ENCODE measurements around the gene MECP2.

MECP2 gene

DNA sequence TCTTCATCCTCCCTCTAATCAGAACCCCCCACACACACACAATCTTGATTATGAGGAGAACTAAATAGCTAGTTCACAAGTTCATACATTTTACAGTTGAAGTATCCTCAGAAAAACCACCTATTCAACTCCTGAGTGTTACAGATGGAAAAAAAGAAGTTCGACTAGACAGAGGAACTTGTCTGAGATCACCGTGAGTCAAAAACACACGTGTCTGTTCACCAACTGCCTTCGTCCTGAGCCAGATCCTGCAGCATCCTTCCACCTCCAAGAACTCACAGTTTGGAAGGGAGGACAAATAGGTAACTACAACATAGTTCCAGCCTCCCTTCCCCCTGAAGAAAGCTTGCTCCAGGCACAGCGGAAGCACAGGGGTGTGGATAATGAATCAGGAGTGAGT is 58.9 kb downstream of the MECP2 start:
- Histone ChIP-seq H3K9me3 (ENCODE audit: insufficient read depth, low read depth, low read length) (no peaks in the 10 kb centered on the region), H3K36me3 (ENCODE audit: insufficient read depth, low read length) (peaks cover 6% of the 10 kb centered on the region; the same call in 1 of the 2 replicates), H3K9ac (ENCODE audit: low read depth, low read length, poor library complexity, severe bottlenecking) (no peak overlapping the region), H3K4me1 (ENCODE audit: insufficient read depth, low read length, poor library complexity, severe bottlenecking) (no peaks in the 10 kb centered on the region), H3F3A (ENCODE audit: low read depth) (no peaks in the 10 kb centered on the region), H3K9me2 (replicated peaks; ENCODE audit: low read depth, low read length) (no peaks in the 10 kb centered on the region), H3K4me2 (ENCODE audit: low read depth, low read length, poor library complexity, severe bottlenecking) (no peak overlapping the region), H3K4me3 (ENCODE audit: low read length, poor library complexity, severe bottlenecking) (no peak overlapping the region), H3K27me3 (ENCODE audit: insufficient read depth, low read length, poor library complexity, severe bottlenecking) (no peaks in the 10 kb centered on the region), H4K20me1 (ENCODE audit: insufficient read depth, low read length, poor library complexity, severe bottlenecking) (peaks cover 4% of the 10 kb centered on the region), H3K79me2 (ENCODE audit: insufficient read depth, low read length) (peaks cover 74% of the 10 kb centered on the region), H2AFZ (ENCODE audit: low read length) (no peak overlapping the region)
- TF ChIP-seq, protein P1, sequence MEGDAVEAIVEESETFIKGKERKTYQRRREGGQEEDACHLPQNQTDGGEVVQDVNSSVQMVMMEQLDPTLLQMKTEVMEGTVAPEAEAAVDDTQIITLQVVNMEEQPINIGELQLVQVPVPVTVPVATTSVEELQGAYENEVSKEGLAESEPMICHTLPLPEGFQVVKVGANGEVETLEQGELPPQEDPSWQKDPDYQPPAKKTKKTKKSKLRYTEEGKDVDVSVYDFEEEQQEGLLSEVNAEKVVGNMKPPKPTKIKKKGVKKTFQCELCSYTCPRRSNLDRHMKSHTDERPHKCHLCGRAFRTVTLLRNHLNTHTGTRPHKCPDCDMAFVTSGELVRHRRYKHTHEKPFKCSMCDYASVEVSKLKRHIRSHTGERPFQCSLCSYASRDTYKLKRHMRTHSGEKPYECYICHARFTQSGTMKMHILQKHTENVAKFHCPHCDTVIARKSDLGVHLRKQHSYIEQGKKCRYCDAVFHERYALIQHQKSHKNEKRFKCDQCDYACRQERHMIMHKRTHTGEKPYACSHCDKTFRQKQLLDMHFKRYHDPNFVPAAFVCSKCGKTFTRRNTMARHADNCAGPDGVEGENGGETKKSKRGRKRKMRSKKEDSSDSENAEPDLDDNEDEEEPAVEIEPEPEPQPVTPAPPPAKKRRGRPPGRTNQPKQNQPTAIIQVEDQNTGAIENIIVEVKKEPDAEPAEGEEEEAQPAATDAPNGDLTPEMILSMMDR (conservative IDR thresholded peaks at IDR 0.05; ENCODE audit: low read length) = no peak
- no peak for TF ChIP-seq EZH2phosphoT487 (IDR thresholded peaks at IDR 0.05; ENCODE audit: borderline replicate concordance)

DNA sequence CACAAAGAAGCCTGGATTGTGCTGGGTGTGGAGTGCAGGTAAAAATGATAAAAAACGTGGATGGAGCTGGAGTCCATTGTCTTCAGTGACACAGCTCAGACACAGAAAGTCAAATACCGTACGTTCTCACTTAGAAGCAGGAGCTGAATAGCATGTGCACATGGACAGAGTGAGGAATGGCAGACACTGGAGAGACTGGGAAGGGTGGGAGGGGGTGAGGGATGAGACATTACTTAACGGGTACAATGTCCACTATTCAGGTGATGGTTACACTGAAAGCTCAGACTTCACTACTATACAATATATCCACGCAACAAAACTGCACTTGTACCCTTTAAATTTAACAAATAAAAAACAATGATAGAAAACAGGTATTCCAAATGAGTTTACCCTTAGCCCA is 59.8 kb downstream of the MECP2 start:
- H3F3A ChIP-seq (ENCODE audit: low read depth) = no peaks in the 10 kb centered on the region
- peaks cover 6% of the 10 kb centered on the region; the same call in 1 of the 2 replicates for H3K36me3 ChIP-seq (ENCODE audit: insufficient read depth, low read length)
- H3K9me3 ChIP-seq (ENCODE audit: insufficient read depth, low read depth, low read length) = no peaks in the 10 kb centered on the region
- TF ChIP-seq, protein P1 (conservative IDR thresholded peaks at IDR 0.05; ENCODE audit: low read length) = no peak
- TF ChIP-seq EZH2phosphoT487 (IDR thresholded peaks at IDR 0.05; ENCODE audit: borderline replicate concordance) = no peak
- no peak overlapping the region for H2AFZ ChIP-seq (ENCODE audit: low read length)
- no peaks in the 10 kb centered on the region for H3K27me3 ChIP-seq (ENCODE audit: insufficient read depth, low read length, poor library complexity, severe bottlenecking)
- H3K4me2 ChIP-seq (ENCODE audit: low read depth, low read length, poor library complexity, severe bottlenecking) = no peak overlapping the region
- H4K20me1 ChIP-seq (ENCODE audit: insufficient read depth, low read length, poor library complexity, severe bottlenecking) = peaks cover 6% of the 10 kb centered on the region
- H3K9ac ChIP-seq (ENCODE audit: low read depth, low read length, poor library complexity, severe bottlenecking) = no peak overlapping the region
- no peak overlapping the region for H3K4me3 ChIP-seq (ENCODE audit: low read length, poor library complexity, severe bottlenecking)
- peaks cover 76% of the 10 kb centered on the region for H3K79me2 ChIP-seq (ENCODE audit: insufficient read depth, low read length)
- H3K4me1 ChIP-seq (ENCODE audit: insufficient read depth, low read length, poor library complexity, severe bottlenecking) = no peaks in the 10 kb centered on the region
- H3K9me2 ChIP-seq (replicated peaks; ENCODE audit: low read depth, low read length) = no peaks in the 10 kb centered on the region

DNA sequence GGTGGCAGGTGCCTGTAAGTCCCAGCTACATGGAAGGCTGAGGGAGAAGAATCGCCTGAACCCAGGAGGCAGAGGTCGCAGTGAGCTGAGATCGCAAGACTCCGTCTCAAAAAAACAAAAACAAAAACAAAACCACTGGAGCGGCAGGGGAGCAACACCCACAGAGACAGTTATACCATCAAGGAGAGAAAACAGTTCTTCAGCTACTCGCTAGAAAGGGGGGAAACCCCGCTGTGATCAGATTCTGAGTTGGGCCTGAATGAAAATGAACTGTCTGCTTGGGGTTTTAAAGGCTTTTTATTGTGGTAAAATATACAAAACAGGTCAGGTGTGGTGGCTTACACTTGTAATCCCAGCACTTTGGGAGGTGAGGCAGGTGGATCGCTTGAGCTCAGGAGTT is 61.0 kb downstream of the MECP2 start:
- H3K4me3 ChIP-seq (ENCODE audit: low read length, poor library complexity, severe bottlenecking) = no peak overlapping the region
- no peaks in the 10 kb centered on the region for H3K4me1 ChIP-seq (ENCODE audit: insufficient read depth, low read length, poor library complexity, severe bottlenecking)
- H3K27me3 ChIP-seq (ENCODE audit: insufficient read depth, low read length, poor library complexity, severe bottlenecking) = no peaks in the 10 kb centered on the region
- H3F3A ChIP-seq (ENCODE audit: low read depth) = no peaks in the 10 kb centered on the region
- H3K79me2 ChIP-seq (ENCODE audit: insufficient read depth, low read length) = peaks cover 65% of the 10 kb centered on the region
- peaks cover 15% of the 10 kb centered on the region; the same call in 1 of the 2 replicates for H3K36me3 ChIP-seq (ENCODE audit: insufficient read depth, low read length)
- TF ChIP-seq, protein P1 (conservative IDR thresholded peaks at IDR 0.05; ENCODE audit: low read length) = no peak
- no peak for TF ChIP-seq EZH2phosphoT487 (IDR thresholded peaks at IDR 0.05; ENCODE audit: borderline replicate concordance)
- peaks cover 6% of the 10 kb centered on the region for H4K20me1 ChIP-seq (ENCODE audit: insufficient read depth, low read length, poor library complexity, severe bottlenecking)
- H3K9me2 ChIP-seq (replicated peaks; ENCODE audit: low read depth, low read length) = no peaks in the 10 kb centered on the region
- H2AFZ ChIP-seq (ENCODE audit: low read length) = no peak overlapping the region
- no peaks in the 10 kb centered on the region for H3K9me3 ChIP-seq (ENCODE audit: insufficient read depth, low read depth, low read length)
- no peak overlapping the region for H3K4me2 ChIP-seq (ENCODE audit: low read depth, low read length, poor library complexity, severe bottlenecking)
- no peak overlapping the region for H3K9ac ChIP-seq (ENCODE audit: low read depth, low read length, poor library complexity, severe bottlenecking)
